ENCODE data around the gene MRPL41. TPM values are rescaled to one million over a fixed set of nuclear protein-coding genes. Genes with fewer than 3 reads are reported as not detected.

The MRPL41 gene
- 26.2 and 30.4 TPM in 2 replicates for total RNA-seq

- peak within 1 kb of the TSS; percentile 66 for H3K27ac ChIP-seq (ENCODE audit: low read depth, low read length)
- peaks cover 5% of the 10 kb centered on the region for H4K20me1 ChIP-seq (ENCODE audit: insufficient read depth, low read length)
- H3K9me3 ChIP-seq (ENCODE audit: low read depth, low read length) = no peaks in the 10 kb centered on the region
- peaks cover 25% of the 10 kb centered on the region for H3K36me3 ChIP-seq (ENCODE audit: insufficient read depth, low read length)
- peak within 1 kb of the TSS; percentile 92 for H3K4me3 ChIP-seq (ENCODE audit: insufficient read depth, low read length)
- peaks cover 14% of the 10 kb centered on the region for H3K79me2 ChIP-seq (ENCODE audit: insufficient read depth, low read length)
- peak; percentile 23 for TF ChIP-seq CTCF (IDR thresholded peaks at IDR 0.05; ENCODE audit: extremely low read depth, low read depth, low read length)
- H3K4me1 ChIP-seq (ENCODE audit: insufficient read depth, low read length) = peaks cover 6% of the 10 kb centered on the region
- peak within 1 kb of the TSS; percentile 78 for H2AFZ ChIP-seq (ENCODE audit: low read length)
- DNase-seq (ENCODE audit: insufficient read length, low spot score, missing footprints) = peak; percentile 100
- no peaks in the 10 kb centered on the region for H3K27me3 ChIP-seq (ENCODE audit: insufficient read depth, low read length)
- peak within 1 kb of the TSS; percentile 86 for H3K4me2 ChIP-seq (ENCODE audit: insufficient read depth, low read length)
Measured at GRCh38 chr9:137551264-137552021, at the start of gene MRPL41. TSS of gene MRPL41 (plus strand) at chr9:137551879. CDS start at chr9:137552082, 203 bp downstream.

DNA sequence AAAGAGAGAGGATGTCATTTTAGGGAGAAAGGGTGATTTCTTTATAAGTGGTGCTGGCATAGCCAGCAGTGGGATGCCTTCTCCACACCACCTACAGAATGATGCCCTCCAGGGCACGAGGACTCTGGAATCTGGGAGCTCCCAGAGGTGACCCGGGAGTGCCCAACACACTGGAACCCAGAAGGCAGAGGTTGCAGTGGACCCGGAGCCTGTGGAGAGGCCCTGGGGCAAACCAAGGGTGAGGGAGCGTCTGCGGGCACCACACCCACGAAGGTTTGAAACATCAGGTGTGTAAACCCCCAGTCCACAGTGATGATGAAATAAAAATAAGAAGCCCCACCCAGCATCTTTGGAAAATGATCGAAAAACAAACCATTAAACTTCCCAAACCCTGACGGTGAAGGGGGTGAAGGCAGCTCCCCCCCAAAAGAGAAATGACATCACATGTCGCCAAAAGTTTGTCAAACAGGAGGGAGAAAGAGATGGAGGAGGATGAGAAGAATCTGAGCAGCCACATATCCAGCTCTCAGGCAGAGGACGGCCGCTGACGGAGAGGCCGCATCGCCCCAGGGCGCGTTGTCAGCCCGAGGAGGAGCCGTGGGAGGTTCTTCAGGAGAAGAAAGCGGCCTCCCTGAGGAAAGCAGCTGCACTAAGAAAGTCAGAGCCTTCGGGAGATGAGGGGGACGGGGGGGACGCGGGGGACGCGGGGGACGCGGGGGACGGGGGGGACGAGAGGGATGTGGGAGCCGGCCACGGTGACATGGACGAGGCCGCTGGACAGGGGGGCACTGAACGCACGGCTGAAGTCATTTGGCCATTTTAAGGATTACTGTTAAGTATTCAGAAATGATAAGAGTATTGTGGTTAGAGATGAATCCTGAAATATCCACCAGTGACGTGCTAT is 49.4 kb upstream of the MRPL41 start:
- Histone ChIP-seq H4K20me1 (ENCODE audit: insufficient read depth, low read length) (no peaks in the 10 kb centered on the region), H3K4me2 (ENCODE audit: insufficient read depth, low read length) (no peak overlapping the region), H3K79me2 (ENCODE audit: insufficient read depth, low read length) (no peaks in the 10 kb centered on the region), H3K9me3 (ENCODE audit: low read depth, low read length) (no peaks in the 10 kb centered on the region), H3K27ac (ENCODE audit: low read depth, low read length) (no peak overlapping the region), H3K4me1 (ENCODE audit: insufficient read depth, low read length) (no peaks in the 10 kb centered on the region), H3K4me3 (ENCODE audit: insufficient read depth, low read length) (no peak overlapping the region), H2AFZ (ENCODE audit: low read length) (no peak overlapping the region), H3K36me3 (ENCODE audit: insufficient read depth, low read length) (no peaks in the 10 kb centered on the region), H3K27me3 (ENCODE audit: insufficient read depth, low read length) (no peaks in the 10 kb centered on the region)
- peak; percentile 98 for DNase-seq (ENCODE audit: insufficient read length, low spot score, missing footprints)
- TF ChIP-seq CTCF (IDR thresholded peaks at IDR 0.05; ENCODE audit: extremely low read depth, low read depth, low read length) = no peak

GRCh38 chr9:137504432-137504777 is 47.3 kb upstream of the MRPL41 start:
- H3K79me2 ChIP-seq (ENCODE audit: insufficient read depth, low read length) = no peaks in the 10 kb centered on the region
- H3K4me2 ChIP-seq (ENCODE audit: insufficient read depth, low read length) = no peak overlapping the region
- no peaks in the 10 kb centered on the region for H3K9me3 ChIP-seq (ENCODE audit: low read depth, low read length)
- H3K36me3 ChIP-seq (ENCODE audit: insufficient read depth, low read length) = no peaks in the 10 kb centered on the region
- no peaks in the 10 kb centered on the region for H3K4me1 ChIP-seq (ENCODE audit: insufficient read depth, low read length)
- no peaks in the 10 kb centered on the region for H4K20me1 ChIP-seq (ENCODE audit: insufficient read depth, low read length)
- no peak overlapping the region for H3K4me3 ChIP-seq (ENCODE audit: insufficient read depth, low read length)
- no peak for TF ChIP-seq CTCF (IDR thresholded peaks at IDR 0.05; ENCODE audit: extremely low read depth, low read depth, low read length)
- no peaks in the 10 kb centered on the region for H3K27me3 ChIP-seq (ENCODE audit: insufficient read depth, low read length)
- H2AFZ ChIP-seq (ENCODE audit: low read length) = no peak overlapping the region
- H3K27ac ChIP-seq (ENCODE audit: low read depth, low read length) = no peak overlapping the region
- DNase-seq (ENCODE audit: insufficient read length, low spot score, missing footprints) = peak; percentile 46
